ENCODE results near the gene AGPAT1.

DNA sequence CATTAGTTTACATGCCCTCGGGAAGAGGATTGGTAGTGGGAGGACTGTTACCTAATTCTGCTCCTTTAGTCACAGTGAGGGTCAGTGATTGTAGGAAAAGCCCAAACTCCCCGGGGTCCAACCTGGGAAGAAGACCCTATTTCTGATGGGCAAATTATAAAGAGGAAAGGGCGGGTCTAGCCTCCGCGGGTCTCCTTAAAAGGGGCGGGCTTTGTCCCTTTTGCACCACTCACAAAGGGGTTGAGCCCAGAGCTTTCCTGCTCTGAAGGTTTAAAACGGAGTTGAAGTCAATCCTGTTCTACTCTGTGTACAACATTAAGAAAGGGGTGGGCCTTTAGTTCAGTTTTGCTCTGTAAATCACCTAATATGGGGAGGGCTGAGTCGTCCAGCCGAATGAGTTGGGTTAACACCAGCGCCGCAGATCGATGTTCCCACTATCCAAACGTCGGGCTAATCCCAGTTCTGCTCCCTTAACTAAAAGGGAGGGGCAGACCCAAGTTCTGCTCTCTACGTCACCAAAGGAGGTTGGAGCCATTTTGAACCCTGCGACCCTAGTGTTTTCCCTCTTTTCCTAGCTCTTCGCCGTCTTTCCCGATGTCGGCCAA is 1.4 kb upstream of the AGPAT1 start:
- TF ChIP-seq, protein P1, sequence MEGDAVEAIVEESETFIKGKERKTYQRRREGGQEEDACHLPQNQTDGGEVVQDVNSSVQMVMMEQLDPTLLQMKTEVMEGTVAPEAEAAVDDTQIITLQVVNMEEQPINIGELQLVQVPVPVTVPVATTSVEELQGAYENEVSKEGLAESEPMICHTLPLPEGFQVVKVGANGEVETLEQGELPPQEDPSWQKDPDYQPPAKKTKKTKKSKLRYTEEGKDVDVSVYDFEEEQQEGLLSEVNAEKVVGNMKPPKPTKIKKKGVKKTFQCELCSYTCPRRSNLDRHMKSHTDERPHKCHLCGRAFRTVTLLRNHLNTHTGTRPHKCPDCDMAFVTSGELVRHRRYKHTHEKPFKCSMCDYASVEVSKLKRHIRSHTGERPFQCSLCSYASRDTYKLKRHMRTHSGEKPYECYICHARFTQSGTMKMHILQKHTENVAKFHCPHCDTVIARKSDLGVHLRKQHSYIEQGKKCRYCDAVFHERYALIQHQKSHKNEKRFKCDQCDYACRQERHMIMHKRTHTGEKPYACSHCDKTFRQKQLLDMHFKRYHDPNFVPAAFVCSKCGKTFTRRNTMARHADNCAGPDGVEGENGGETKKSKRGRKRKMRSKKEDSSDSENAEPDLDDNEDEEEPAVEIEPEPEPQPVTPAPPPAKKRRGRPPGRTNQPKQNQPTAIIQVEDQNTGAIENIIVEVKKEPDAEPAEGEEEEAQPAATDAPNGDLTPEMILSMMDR (conservative IDR thresholded peaks at IDR 0.05; ENCODE audit: low read length) = no peak
- TF ChIP-seq EZH2phosphoT487 (IDR thresholded peaks at IDR 0.05; ENCODE audit: borderline replicate concordance, low read depth, low read length) = no peak
